Neural cell (in vitro differentiated cells): ENCODE data around the gene LPP. TPM values are rescaled to one million over a fixed set of nuclear protein-coding genes. Genes with fewer than 3 reads are reported as not detected.

Experiments used
- H2AFZ ChIP-seq: fragments of 200-600, 300-800 bp; sonication (generic), shearing (Covaris generic); 2 replicates; pipeline ENCODE4 v1.6.0; 2014; ENCODE audit warnings: low read depth, mild to moderate bottlenecking, antibody characterized with exemption, low read length, moderate library complexity
- H3F3A ChIP-seq: fragments of 200-600 bp; shearing (Covaris generic); 2 replicates; pipeline ENCODE4 v1.6.1; 2016; ENCODE audit warnings: mild to moderate bottlenecking, moderate library complexity, mixed read lengths, antibody characterized with exemption, low read length; ENCODE audit not compliant: insufficient read depth, poor library complexity, severe bottlenecking
- H3K27ac ChIP-seq: fragments of 200-600, 300-800 bp; sonication (generic), shearing (Covaris generic); 2 replicates; pipeline ENCODE4 v1.5.1; 2014; ENCODE audit warnings: mild to moderate bottlenecking, low read length, moderate library complexity
- H3K27me3 ChIP-seq: fragments of 300-800, 200-600 bp; sonication (generic), shearing (Covaris generic); 2 replicates; pipeline ENCODE4 v1.6.0; 2014; ENCODE audit warnings: mild to moderate bottlenecking, low read depth, low read length, moderate library complexity; ENCODE audit not compliant: insufficient read depth
- H3K36me3 ChIP-seq: fragments of 300-800, 200-600 bp; sonication (generic), shearing (Covaris generic); 2 replicates; pipeline ENCODE4 v1.5.1; 2014; ENCODE audit warnings: mild to moderate bottlenecking, antibody characterized with exemption, low read length, moderate library complexity; ENCODE audit not compliant: insufficient read depth
- H3K4me2 ChIP-seq: fragments of 300-800, 200-600 bp; sonication (generic), shearing (Covaris generic); 2 replicates; pipeline ENCODE4 v1.6.0; 2014; ENCODE audit warnings: mild to moderate bottlenecking, low read length
- H3K4me3 ChIP-seq: fragments of 300-800, 200-600 bp; sonication (generic), shearing (Covaris generic); 2 replicates; pipeline ENCODE4 v1.5.1; 2014; ENCODE audit warnings: mild to moderate bottlenecking, low read length, moderate library complexity
- H3K79me2 ChIP-seq: fragments of 200-600 bp; shearing (Covaris generic); replicated peaks from 2 replicates; pipeline ENCODE4 v1.6.0; 2014; ENCODE audit warnings: mild to moderate bottlenecking, low read length, moderate library complexity; ENCODE audit not compliant: insufficient read depth
- H3K9ac ChIP-seq: fragments of 300-800, 200-600 bp; sonication (generic), shearing (Covaris generic); 2 replicates; pipeline ENCODE4 v1.6.1; 2016; ENCODE audit warnings: mild to moderate bottlenecking, low read length, mixed read lengths
- H3K9me2 ChIP-seq: fragments of 200-600 bp; shearing (Covaris generic); 2 replicates; pipeline ENCODE4 v1.6.1; 2016; ENCODE audit warnings: mild to moderate bottlenecking, low read length, mixed read lengths; ENCODE audit not compliant: insufficient read depth
- H3K9me3 ChIP-seq: fragments of 200-600, 300-800 bp; sonication (generic), shearing (Covaris generic); 2 replicates; pipeline ENCODE4 v1.6.1; 2016; ENCODE audit warnings: mild to moderate bottlenecking, mixed run types, low read length, moderate library complexity, mixed read lengths
- H4K20me1 ChIP-seq: fragments of 200-600 bp; shearing (Covaris generic); 2 replicates; pipeline ENCODE4 v1.6.1; 2016; ENCODE audit warnings: mild to moderate bottlenecking, mixed run types; ENCODE audit not compliant: insufficient read depth
- EP300 ChIP-seq: fragments of 450-650 bp; conservative IDR thresholded peaks from 2 replicates; pipeline ENCODE4 v1.6.1; 2014; ENCODE audit warnings: antibody characterized with exemption, mild to moderate bottlenecking, moderate library complexity; ENCODE audit not compliant: poor library complexity, severe bottlenecking
- EZH2 ChIP-seq: fragments of 200-600, 300-800 bp; shearing (Covaris generic), sonication (generic); IDR thresholded peaks from 2 replicates; pipeline ENCODE4 v1.6.1; 2014; ENCODE audit warnings: antibody characterized with exemption, low read length, borderline replicate concordance, mild to moderate bottlenecking; ENCODE audit not compliant: insufficient read depth, poor library complexity, severe bottlenecking
- MXI1 ChIP-seq: fragments of 450-650 bp; conservative IDR thresholded peaks from 2 replicates; pipeline ENCODE4 v1.6.1; 2014; ENCODE audit warnings: antibody characterized with exemption, mild to moderate bottlenecking; ENCODE audit not compliant: poor library complexity, severe bottlenecking
- POLR2AphosphoS5 ChIP-seq: IDR thresholded peaks from 2 replicates; pipeline ENCODE4 v1.6.1; 2012
- RAD21 ChIP-seq: fragments of 450-650 bp; conservative IDR thresholded peaks from 2 replicates; pipeline ENCODE4 v1.6.1; 2014; ENCODE audit warnings: antibody characterized with exemption, mild to moderate bottlenecking, moderate library complexity
- REST ChIP-seq: IDR thresholded peaks from 2 replicates; pipeline ENCODE4 v1.6.1; 2012; ENCODE audit warnings: borderline replicate concordance
- SMC3 ChIP-seq: fragments of 450-650 bp; conservative IDR thresholded peaks from 2 replicates; pipeline ENCODE4 v1.6.1; 2014; ENCODE audit warnings: antibody characterized with exemption, mild to moderate bottlenecking, moderate library complexity; ENCODE audit not compliant: poor library complexity
- TAF1 ChIP-seq: IDR thresholded peaks from 2 replicates; pipeline ENCODE4 v1.6.1; 2012; ENCODE audit warnings: low read depth
- polyA plus RNA-seq: library from polyadenylated mRNA; depleted of rRNA; stranded (reverse); fragments of >200 nt; gene quantifications from 2 replicates; pipeline ENCODE4 v1.2.3, GENCODE V29; 2014
- TF ChIP-seq, protein P1 (sequence below): fragments of 450-650 bp; IDR thresholded peaks from 2 replicates; pipeline ENCODE4 v1.5.1; 2014; ENCODE audit warnings: antibody characterized with exemption, mild to moderate bottlenecking, moderate library complexity; ENCODE audit not compliant: poor library complexity, severe bottlenecking

LPP gene
- polyA plus RNA-seq, 1 donor from 2014 or later, result 3.0 TPM

GRCh38 chr3:188157407-188157806 is 3.5 kb downstream of the LPP start:
- peaks cover 11% of the 10 kb centered on the region for H3K79me2 ChIP-seq

GRCh38 chr3:188157971-188158370 is 4.0 kb downstream of the LPP start:
- no peaks in the 10 kb centered on the region for H3F3A ChIP-seq
- H3K9me2 ChIP-seq, result no peaks in the 10 kb centered on the region
- no peak overlapping the region for H3K4me3 ChIP-seq
- H3K4me2 ChIP-seq, result no peak overlapping the region
- H4K20me1 ChIP-seq, result no peaks in the 10 kb centered on the region
- H3K27ac ChIP-seq, result no peak overlapping the region
- H3K27me3 ChIP-seq, result no peaks in the 10 kb centered on the region
- no peaks in the 10 kb centered on the region for H3K36me3 ChIP-seq
- peaks cover 13% of the 10 kb centered on the region for H3K79me2 ChIP-seq
- H3K9ac ChIP-seq, result no peak overlapping the region
- TF ChIP-seq EZH2 (no peak), SMC3 (no peak), MXI1 (no peak), RAD21 (no peak), EP300 (no peak)
- no peak overlapping the region for H2AFZ ChIP-seq
- no peaks in the 10 kb centered on the region for H3K9me3 ChIP-seq

More at GRCh38 chr3:188157407-188157806, 3.5 kb downstream of the LPP start:
- no peaks in the 10 kb centered on the region for H3K9me2 ChIP-seq
- no peak overlapping the region for H3K4me2 ChIP-seq
- no peaks in the 10 kb centered on the region for H3F3A ChIP-seq
- H3K4me3 ChIP-seq, result no peak overlapping the region
- no peak overlapping the region for H2AFZ ChIP-seq
- H3K9me3 ChIP-seq, result no peaks in the 10 kb centered on the region
- no peaks in the 10 kb centered on the region for H4K20me1 ChIP-seq
- no peak overlapping the region for H3K9ac ChIP-seq
- TF ChIP-seq REST (no peak), EP300 (no peak), MXI1 (no peak), EZH2 (no peak), POLR2AphosphoS5 (no peak), SMC3 (no peak), RAD21 (no peak), TAF1 (no peak)
- TF ChIP-seq, protein P1, sequence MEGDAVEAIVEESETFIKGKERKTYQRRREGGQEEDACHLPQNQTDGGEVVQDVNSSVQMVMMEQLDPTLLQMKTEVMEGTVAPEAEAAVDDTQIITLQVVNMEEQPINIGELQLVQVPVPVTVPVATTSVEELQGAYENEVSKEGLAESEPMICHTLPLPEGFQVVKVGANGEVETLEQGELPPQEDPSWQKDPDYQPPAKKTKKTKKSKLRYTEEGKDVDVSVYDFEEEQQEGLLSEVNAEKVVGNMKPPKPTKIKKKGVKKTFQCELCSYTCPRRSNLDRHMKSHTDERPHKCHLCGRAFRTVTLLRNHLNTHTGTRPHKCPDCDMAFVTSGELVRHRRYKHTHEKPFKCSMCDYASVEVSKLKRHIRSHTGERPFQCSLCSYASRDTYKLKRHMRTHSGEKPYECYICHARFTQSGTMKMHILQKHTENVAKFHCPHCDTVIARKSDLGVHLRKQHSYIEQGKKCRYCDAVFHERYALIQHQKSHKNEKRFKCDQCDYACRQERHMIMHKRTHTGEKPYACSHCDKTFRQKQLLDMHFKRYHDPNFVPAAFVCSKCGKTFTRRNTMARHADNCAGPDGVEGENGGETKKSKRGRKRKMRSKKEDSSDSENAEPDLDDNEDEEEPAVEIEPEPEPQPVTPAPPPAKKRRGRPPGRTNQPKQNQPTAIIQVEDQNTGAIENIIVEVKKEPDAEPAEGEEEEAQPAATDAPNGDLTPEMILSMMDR, result no peak
- H3K27me3 ChIP-seq, result no peaks in the 10 kb centered on the region
- H3K36me3 ChIP-seq, result no peaks in the 10 kb centered on the region
- no peak overlapping the region for H3K27ac ChIP-seq

DNA sequence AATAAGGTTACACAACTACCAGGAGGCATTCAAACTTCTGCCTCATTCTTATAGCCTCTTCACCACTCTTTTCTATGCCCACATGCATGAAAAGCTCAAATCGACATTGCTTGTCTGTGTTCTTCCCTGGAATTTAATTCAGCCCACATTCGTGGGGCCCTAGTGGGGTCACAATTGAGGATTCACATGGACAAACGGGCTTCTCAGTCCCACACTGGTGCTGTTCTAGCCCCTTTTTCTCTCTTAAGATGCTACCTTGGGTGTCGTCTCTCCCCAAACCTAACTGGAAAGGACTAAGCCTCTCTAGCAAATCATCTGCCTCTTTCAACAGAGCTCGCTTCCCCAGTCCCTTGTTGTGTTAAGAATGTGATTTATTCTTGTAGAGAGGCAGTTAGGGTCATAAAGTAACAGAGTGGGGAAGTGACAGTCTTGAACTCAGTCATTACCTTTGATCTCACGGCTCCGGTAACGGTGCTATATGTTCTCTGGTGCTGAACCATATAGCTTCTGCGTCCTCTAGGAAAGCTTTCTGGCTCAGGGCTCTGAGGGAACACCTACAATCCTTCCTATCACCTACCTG is 4.9 kb downstream of the LPP start:
- TF ChIP-seq MXI1 (no peak), TAF1 (no peak), RAD21 (no peak), SMC3 (no peak), EP300 (no peak), REST (no peak), EZH2 (no peak), POLR2AphosphoS5 (no peak)
- TF ChIP-seq, protein P1, result no peak
- H3K4me2 ChIP-seq, result no peak overlapping the region
- H4K20me1 ChIP-seq, result no peaks in the 10 kb centered on the region

More for the DNA sequence above, 4.9 kb downstream of the LPP start:
- H3K9me3 ChIP-seq, result no peaks in the 10 kb centered on the region
- H3K4me3 ChIP-seq, result no peak overlapping the region
- no peaks in the 10 kb centered on the region for H3K36me3 ChIP-seq
- no peak overlapping the region for H2AFZ ChIP-seq
- H3K9me2 ChIP-seq, result no peaks in the 10 kb centered on the region
- H3K27me3 ChIP-seq, result no peaks in the 10 kb centered on the region
- H3K79me2 ChIP-seq, result peaks cover 17% of the 10 kb centered on the region
- H3F3A ChIP-seq, result no peaks in the 10 kb centered on the region
- H3K27ac ChIP-seq, result no peak overlapping the region
- H3K9ac ChIP-seq, result no peak overlapping the region
